ENCODE measurements around the gene TRRAP.

DNA sequence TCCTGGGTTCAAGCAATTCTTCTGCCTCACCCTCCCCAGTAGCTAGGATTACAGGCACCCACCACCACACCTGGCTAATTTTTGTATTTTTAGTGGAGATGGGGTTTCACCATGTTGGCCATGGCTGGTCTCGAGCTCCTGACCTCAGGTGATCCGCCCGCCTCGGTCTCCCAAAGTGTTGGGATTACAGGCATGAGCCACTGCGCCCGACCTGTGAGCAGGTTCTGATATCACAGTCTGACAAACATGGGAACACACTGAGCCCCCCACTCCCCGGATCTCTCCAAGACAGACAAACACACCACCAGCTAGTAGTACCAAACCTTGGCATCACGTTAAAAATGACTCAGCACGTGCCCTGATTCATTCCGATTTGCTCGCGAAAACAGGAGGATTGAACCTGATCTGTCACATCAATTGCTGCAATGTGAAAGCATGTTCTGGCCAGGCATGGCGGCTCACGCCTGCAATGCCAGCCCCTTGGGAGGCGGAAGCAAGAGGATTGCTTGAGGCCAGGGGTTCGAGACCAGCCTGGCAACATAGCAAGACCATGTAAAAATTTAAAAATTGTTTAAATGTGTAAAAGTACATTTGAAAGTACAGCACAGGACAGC, 159.1 kb downstream of the TRRAP start:
- no peak for TF ChIP-seq POLR2A (IDR thresholded peaks at IDR 0.05)
- TF ChIP-seq, protein P1, sequence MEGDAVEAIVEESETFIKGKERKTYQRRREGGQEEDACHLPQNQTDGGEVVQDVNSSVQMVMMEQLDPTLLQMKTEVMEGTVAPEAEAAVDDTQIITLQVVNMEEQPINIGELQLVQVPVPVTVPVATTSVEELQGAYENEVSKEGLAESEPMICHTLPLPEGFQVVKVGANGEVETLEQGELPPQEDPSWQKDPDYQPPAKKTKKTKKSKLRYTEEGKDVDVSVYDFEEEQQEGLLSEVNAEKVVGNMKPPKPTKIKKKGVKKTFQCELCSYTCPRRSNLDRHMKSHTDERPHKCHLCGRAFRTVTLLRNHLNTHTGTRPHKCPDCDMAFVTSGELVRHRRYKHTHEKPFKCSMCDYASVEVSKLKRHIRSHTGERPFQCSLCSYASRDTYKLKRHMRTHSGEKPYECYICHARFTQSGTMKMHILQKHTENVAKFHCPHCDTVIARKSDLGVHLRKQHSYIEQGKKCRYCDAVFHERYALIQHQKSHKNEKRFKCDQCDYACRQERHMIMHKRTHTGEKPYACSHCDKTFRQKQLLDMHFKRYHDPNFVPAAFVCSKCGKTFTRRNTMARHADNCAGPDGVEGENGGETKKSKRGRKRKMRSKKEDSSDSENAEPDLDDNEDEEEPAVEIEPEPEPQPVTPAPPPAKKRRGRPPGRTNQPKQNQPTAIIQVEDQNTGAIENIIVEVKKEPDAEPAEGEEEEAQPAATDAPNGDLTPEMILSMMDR (IDR thresholded peaks at IDR 0.05), result no peak
